AG09319 (cell line): ENCODE data around the gene SPATS2L.

Experiments
- DNase-seq: peaks from one replicate; pipeline ENCODE4 v3.0.0-alpha.2; 2010; ENCODE audit warnings: low read depth; ENCODE audit errors: extremely low read depth
- TF ChIP-seq, protein P1 (sequence below): IDR thresholded peaks from 2 replicates; pipeline ENCODE4 v1.5.1; 2011; ENCODE audit warnings: low read depth, mild to moderate bottlenecking, inconsistent platforms, low read length, moderate library complexity

Gene SPATS2L

DNA sequence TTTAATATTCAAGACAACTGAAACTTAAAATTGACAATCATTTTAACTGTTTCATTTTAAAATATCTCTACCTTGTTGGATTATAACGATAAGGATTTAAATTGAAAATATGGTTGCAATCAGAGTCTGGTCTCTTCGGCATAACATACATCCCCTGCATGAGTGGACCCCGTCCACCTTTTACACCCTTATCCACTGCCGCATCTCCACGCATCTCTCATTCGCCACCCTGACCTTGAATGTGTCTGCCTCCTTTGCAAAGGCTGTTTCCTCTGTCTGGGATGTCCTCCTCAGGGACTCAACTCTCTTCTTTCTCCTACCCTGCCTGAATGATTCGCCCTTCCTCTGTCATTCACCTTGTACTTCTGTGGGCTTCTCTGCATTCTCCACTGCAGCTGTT, 87.6 kb downstream of the SPATS2L start:
- no peak for DNase-seq
- TF ChIP-seq, protein P1, sequence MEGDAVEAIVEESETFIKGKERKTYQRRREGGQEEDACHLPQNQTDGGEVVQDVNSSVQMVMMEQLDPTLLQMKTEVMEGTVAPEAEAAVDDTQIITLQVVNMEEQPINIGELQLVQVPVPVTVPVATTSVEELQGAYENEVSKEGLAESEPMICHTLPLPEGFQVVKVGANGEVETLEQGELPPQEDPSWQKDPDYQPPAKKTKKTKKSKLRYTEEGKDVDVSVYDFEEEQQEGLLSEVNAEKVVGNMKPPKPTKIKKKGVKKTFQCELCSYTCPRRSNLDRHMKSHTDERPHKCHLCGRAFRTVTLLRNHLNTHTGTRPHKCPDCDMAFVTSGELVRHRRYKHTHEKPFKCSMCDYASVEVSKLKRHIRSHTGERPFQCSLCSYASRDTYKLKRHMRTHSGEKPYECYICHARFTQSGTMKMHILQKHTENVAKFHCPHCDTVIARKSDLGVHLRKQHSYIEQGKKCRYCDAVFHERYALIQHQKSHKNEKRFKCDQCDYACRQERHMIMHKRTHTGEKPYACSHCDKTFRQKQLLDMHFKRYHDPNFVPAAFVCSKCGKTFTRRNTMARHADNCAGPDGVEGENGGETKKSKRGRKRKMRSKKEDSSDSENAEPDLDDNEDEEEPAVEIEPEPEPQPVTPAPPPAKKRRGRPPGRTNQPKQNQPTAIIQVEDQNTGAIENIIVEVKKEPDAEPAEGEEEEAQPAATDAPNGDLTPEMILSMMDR: no peak

DNA sequence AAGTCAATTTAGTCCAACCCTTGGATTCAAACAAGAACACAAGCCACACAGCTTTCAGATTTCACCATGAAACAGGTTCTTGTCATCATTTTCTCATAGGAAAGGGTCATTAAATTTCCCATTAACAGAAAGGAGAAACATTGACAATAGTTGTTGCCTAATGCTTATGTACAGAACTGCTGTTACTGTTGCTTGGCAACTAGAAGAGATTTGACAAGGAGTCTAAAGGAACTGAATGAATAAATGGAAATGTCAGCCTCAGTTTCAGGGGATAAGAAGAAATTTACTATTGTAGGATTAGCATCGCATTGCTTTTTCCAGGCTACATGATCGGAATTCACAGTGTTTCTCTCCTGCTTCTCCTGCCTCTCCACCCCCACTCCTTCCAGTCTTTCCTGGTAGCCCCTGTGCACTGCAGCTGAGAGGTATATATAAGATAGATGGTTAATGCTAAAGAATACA, 90.3 kb downstream of the SPATS2L start:
- DNase-seq: no peak
- TF ChIP-seq, protein P1: no peak

DNA sequence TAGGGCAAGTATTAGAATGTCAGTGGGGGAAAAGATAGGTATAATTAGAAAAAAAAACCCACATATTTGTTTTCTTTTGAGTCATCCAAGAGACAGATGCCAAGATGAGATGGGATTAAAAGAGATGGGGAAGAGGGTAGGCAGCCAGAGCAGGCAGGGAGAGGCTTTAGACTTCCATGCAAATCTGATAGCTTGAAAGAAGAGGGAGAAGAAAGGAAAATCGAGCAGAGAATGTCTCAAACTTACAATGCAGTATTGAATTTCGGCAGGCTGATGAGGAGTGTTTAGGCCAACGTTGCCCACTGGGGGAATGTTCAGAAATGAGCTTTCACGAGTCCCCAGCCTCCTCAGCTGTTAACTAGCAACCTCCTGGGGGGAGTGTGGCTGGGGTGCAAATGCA, 91.3 kb downstream of the SPATS2L start:
- DNase-seq: no peak
- TF ChIP-seq, protein P1: no peak

GRCh38 chr2:200399046-200399445, 92.6 kb downstream of the SPATS2L start:
- DNase-seq: no peak
- TF ChIP-seq, protein P1: no peak

GRCh38 chr2:200399636-200400035, 93.1 kb downstream of the SPATS2L start:
- TF ChIP-seq, protein P1: no peak
- no peak for DNase-seq

DNA sequence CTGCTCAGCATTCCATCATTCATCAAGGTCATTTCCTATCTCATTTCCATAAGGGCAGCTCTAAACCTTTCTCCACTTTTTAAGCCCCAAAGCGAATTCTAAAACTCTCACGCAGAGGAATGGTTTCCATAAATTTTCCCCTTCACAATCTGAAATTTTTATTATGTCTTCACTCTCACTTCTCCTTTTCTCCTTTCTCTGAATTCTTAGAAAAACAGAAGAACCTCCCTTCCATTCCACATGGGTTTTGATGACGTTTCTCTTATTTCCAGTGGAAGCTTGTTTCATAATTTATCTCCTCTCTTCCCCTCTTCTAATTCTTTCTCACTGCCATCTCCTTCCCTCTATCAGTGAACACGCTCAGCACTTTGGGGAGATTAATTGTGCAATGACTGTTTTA, 97.3 kb downstream of the SPATS2L start:
- TF ChIP-seq, protein P1: no peak
- no peak for DNase-seq

DNA sequence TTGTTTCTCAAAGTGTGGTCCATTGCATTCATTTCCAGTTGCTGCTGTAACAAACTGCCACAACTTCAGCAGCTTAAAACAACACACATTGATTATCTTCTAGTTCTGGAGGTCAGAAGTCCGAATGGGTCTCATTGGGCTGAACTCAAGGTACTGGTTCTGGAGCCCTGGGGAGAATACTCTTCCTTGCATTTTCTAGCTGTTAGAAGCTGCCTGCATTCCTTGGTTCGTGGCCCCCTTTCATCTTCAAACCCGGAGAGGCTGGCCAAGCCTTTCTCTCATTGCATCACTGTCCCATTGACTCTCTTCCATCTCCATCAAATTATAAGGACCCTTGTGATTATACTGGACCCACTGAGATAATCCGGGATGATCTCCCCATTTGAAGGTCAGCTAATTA, 98.1 kb downstream of the SPATS2L start:
- DNase-seq: no peak
- TF ChIP-seq, protein P1: no peak
